NCI-H1092 (cell line): Measurements from ENCODE around the gene GSC2.
"Not testable (repeated sequence)": the region's sequence is repeated elsewhere in the genome, so short reads cannot be mapped to it uniquely, and the experiment has no call there.

Experiments used
- DNase-seq: peaks from one replicate; lab custom pipeline; 2025; lab: John Stamatoyannopoulos, UW

The GSC2 gene

DNA sequence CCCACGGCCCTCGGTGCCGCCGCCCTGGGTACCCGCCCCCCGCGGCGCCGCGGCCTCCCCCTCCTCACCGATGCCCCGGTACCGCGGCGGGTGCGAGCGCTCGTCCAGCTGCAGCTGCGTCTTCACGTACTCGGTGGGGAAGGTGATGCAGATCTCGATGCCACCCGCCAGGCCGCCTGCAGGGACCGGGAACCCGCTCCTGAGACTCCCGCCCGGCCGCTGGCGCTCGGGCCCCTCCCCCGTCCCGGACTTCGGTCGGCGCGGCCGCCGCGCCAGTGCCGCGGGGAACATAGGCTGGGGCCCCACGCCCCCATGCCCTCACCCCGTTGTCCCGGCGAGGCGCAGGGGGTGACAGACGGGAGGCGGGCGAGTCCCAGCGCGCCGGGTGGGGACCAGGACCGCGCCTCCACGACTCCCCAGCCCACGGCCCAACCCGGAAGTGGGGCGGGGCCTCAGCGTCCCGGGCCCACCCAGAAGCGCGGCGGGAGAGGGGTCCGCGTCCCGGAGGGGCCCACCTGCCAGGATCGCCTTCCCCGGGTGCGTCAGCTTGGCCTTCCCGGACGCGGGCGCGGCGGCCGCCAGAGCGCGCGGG, 28.1 kb upstream of the GSC2 start:
- no peak for DNase-seq

GRCh38 chr22:19177164-19178064, 27.3 kb upstream of the GSC2 start:
- no peak for DNase-seq

GRCh38 chr22:19176732-19177131, 26.6 kb upstream of the GSC2 start:
- DNase-seq, result no peak

DNA sequence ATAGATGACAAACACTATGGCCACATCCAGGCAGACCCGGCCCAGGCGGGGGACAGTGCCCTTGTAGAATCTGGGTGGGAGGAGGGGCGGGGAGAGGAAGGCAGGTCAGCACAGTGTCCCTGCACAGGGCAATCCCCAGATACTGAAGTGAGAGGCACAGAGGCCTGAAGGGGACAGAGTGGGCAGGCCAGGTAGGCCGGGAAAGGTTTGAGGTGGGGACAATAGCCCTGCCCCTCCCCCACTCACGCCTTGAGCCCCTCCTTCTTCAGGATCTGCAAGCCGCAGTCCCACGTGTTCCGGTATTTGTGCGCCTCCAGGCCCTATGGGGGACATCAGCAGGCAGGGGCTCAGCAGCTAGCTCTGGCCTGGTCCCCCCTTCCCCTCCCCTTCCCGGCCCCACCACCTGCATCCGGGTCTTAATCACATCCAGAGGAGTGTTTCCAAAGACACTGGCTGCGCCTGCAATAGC, 26.1 kb upstream of the GSC2 start:
- DNase-seq, result no peak

DNA sequence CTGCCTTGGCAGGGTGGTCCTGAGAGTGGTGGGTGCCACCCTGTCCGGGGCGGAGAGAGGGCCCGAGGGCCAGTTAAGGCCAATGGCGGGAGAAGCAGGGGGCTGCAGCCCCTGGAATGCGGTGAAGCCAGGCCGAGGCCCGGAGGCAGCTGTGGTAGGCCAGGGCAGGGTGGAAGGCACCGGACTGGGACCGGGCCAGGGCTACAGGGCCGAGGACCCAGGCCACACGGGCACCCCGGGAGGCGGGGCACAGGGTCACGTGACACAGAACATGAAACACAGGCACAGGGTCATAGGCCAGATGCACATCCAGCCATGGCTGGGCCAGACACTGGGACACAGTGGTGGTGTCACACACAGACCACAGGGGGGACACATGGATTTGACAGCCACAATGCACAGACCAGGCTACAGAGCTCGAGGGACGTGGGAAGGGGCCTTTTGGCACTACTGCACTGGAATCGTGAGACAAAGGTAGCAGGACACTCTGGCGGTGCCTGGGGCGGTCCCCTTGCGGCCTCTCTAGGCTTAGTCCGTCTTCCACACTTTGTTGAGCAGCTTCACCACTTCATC, 25.6 kb upstream of the GSC2 start:
- DNase-seq, result no peak

DNA sequence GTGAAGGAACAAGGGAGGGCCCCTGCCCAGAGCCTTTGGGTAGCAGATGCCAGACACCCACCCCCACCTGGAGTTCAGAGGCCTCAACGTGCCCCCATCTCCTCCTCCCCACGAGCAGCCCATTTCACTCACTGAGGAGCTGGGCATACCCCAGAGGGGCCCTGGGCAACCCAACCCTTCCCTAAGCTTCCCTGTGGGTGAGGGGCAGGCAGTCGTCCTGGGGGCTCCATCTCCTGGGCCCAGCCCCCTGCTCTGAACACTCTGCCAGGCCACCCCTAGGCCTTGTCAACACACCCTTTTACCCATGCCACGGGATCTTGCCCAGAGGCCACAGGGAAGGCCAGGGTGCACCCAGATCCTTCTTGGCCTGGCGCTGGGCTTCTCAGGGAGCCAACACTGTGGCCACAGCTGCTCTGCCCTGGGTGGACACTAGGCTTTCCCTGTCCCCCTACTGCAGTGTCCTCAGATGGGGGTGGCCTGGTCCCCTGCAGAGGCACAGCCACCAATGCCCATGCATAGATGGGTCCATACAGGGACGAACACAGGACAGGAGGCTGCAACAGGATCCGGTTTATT, 25.0 kb upstream of the GSC2 start:
- DNase-seq, result no peak

DNA sequence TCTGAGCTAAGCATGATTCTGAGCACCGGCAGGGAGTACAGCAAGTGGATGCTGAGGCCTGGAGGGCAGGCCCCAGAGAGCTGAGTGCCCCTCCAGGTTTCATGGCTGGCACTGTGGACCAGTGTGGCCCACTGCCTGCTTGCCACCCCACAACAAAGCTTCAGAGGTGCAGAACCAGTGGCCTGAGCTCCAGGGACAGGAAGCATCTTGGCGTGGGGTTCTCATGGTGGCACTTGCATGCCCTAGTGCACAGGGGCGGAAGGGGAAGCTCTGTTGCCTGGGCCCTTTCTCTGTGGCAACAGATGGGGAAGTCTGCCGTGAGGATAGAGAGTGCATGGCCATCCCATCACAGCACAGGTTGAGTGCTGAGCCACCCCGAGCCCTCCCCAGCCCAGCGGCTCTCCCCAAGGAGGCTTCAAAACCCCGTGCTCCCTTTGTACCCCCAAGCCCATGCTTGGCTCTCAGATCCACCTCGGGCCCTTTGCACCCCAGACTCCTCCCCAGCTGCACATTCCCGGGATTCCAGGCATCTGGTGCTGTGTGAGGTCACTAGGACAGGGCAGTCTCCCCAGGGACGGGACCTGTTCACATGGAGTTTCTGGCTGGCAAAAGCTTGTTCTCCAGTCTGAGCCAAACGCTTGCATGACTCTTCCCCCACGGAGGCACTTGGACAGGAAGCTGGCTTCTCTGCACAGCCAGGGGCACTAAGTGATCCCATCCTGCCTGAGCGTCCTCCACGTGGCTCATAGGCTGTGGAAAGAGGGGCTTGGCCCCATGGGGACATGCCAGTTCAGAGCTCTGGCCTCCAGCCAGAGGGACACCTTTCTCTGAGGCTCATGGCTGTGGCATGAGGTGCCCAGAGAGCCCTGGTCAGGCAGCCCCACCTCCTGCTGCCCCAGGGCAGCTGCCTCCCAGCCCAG, 24.3 kb upstream of the GSC2 start:
- DNase-seq, result no peak

DNA sequence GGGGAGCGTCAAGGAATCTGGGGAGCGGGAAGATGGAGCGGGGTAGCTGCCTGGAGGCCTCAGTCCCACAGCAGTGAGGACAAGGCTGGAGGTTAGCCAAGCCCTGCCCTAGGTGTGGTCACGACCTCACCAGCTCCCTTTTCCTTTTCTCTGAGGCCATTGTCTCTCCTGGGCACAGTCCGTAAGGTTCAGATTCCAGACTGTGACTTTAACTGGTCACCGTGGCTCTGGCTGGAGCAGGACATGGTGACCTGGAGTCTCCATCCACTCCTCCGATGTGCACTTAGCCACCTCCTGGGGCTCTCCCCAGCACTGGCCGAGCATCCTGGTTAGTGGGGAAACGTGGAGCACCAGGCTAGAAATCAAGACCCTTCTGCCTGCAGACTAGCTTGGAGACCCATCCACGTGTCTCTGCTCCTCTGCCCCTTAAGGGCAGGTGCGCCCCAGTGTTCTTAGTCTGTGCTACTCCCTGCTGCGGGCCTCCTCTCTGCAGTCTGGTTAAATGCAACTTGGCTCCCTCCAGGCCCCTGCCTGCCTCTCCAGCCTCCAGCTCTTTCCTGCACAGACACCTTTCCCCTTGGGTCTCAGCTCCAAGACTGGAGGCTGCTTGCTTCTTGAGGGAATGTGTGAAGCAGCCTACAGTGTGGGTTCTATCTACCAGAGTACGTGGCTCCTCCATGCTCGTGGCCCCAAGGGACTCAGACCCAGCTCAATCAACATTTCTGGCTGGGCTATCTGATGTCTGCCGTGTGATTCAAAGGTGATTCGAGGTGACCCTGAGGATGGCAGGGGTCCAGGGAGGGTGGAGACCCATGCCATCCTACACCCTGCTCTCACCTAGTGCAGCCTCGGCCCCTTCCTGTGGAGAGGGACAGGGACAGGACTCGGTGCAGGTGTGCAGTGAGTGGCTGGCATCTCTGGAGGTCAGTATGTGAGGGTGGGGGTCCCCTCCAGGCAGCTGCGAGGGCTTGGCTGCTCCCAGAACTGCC, 23.2 kb upstream of the GSC2 start:
- DNase-seq, result no peak

DNA sequence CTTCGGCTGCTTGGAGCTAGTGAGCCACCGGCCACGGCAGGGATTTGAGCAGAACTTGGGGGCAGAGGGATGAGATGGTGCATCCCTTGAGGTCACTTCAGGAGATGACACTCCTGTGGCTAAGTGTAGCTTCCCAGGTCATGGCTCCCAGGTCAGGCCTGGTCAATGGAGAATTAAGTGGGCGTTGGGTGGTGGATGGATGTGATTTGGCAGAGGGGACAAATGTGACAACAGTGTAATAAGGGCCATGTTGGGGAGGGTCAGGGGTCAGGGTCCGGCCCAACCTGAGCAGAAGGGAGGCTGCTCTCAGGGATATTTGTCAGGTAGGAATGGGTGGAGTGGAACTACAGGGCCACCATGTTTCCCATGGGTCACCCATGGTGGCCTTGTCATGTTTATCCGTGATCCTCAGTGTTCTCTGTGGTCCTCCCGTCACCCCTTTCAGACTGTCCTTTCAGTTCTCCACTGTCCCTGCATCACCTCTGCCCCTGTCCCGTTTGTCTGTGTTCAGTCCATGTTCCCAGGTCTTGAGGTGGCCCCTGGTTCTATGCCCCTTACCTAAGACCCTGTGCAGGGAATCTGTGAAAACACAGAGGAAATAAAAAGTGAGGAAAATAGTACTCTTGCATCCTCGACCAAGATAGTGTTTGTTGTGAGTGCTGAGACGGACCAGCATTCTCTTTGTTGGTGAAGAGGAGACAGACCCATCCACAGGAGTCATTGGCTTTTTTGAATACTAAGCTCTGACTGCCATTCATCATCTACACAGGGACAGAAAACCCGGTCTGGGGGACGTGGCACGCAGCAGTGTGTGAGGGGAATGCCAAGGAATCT, 22.3 kb upstream of the GSC2 start:
- DNase-seq, result no peak

DNA sequence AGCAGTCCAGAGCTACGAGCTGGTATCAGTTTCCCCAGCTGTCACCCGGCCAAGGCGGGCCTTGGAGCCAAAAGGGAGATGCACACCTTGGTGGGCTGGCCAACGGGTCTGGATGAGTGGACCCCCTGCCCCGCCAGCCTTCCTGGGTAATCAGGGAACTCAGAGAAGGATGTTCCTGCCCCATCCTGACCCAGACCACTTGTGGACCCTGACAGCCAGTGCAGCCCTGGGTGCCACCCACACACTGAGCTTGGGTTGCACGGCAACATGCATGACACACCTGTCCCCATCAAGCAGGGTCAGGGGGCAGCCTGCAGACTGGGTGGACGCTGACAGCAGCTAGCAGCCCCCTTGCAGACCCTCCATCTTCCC, 19.8 kb upstream of the GSC2 start:
- no peak for DNase-seq

DNA sequence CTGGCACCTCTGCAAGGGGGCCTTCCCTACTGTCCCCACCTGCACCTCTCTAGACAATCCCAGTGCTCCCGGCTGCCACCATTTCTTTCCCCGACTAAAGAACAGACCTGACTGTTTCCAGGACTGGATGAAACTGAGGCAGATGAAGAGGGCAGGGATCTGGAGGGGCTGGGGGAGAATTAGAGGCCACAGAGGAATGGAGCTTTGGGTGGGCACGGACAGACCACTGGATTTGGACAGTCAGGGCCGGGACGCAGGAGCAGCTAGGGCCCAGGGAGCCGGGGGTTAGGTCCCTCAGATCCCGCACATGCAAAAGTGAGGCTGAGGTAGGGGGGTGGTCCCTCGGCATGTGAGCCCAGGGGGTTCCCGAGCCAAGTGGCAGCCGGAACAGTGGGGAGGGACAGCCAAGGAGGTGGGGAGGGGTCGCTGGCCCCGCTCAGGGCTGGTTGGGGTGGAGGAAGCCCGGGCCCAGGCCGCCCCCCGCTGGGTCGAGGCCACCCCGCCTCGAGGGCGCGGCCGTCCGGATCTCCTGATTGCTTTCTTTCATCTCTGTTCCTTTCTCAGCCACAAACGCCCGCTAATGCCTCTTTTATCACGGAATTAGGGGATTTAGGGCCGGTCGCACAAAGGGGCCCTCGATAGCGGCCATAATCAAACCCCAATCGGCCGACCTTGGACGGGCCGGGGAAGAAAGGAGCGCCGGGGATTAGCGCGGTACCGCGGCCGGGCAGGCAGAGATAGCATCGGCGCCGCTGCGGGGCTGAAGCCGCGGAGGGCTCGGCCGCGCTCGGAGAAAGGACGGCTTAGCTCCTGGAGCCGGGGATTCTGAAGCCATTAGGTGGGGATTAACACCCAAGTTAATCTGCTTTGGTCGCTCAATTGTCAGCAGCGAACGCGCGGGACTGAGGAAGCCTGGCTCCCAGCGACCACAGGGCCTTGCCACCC, 19.2 kb upstream of the GSC2 start:
- DNase-seq, result no peak

DNA sequence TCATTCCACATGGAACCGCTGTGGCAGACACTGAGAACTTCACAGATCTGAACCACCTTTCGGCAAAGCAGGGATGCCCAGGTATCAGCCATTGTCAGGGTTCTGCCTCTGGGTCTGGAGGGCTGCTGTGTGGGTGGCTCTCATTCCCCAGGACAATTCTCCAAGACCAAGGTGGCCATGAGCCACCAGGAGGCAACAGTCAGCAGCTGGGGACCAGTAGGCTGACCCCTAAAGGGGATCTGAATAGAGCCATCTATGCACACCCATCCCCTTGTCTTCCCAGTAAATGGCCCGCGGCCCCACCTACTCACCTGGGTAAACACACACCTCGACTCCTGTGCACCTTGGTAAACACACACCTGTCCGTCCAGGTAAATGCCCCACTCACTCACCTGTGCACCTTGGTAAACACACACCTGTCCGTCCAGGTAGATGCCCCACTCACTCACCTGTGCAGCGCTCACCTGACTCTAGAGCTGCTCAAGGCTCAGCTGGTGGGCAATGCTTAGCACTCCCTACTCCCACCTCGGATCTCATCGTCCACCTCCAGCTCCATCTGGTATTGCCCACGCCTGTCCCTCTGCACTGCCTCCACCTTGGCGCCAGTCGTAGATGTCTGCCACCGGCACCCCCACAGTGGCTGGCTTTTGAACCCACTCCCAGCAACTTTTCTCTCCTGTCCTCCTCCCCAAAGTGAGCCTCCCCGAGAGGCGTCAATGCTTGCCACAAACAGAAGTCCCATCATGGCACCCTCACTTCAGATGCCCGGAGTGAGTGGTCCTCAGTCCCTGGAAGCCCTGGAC, 18.2 kb upstream of the GSC2 start:
- DNase-seq, result no peak

DNA sequence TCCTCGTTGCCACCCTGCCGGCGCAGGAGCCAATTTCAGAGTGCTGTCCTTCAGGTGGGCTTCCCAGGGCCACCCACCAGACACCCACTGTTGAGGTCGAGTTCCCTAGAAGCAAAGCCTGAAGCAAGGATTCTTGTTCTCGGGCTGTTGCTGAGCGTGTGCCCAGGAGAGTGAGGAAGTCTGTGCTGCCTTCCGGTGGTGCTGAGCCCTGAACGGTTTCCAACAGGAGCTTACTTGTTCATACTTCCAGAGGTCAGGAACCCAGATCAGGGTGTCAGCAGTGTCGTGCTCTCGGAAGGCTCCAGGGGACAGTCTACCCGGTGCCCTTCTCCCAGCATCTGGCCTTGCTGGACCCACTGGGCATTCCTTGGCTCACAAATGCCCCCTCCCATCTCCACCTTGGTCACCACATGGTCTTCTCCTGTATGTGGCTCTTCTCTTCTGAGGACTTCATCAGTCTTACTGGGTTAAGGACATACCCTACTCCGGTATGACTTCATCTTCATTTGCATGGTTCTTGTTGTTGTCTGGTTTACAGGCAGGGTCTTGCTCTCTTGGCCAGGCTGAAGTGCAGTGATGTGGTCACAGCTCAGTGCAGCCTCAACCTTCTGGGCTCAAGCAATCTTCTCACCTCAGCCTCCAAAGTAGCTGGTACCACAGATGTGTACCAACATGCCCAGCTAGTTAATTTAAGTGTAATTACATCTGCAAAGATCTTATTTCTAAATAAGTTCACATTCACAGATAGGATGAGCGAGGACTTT, 17.2 kb upstream of the GSC2 start:
- no peak for DNase-seq

GRCh38 chr22:19166421-19166820, 16.3 kb upstream of the GSC2 start:
- DNase-seq, result no peak

GRCh38 chr22:19164425-19164824, 14.3 kb upstream of the GSC2 start:
- no peak for DNase-seq

DNA sequence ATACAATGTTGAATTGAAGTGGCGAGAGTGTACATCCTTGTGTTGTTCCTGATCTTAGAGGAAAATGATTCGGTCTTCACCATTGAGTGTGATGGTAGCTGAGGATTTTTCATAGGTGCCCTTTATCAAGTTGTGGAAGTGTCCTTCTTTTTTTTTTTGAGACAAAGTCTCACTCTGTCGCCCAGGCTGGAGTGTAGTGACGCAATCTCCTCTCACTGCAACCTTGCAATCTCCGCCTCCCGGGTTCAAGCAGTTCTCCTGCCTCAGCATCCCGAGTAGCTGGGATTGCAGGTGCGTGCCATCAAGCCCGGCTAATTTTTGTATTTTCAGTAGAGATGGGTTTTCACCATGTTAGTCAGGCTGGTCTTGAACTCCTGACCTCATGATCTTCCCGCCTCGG, 8.6 kb upstream of the GSC2 start:
- DNase-seq, result not testable (repeated sequence)

DNA sequence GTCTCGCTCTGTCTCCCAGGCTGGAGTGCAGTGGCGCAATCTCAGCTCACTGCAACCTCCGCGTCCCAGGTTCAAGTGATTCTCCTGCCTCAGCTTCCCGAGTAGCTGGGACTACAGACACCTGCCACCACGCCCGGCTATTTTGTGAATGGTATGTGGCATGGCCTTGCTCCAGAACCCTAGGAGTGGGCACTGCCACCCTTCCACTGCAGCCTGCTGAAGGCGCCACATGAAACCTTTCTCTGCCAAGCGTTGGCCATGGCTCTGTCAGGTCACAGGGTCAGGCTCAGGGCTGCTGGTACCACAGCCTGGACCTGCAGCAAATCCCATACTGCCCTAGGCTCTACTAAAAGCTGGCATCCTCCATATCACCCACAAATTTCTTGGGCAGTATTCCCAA, 6.0 kb upstream of the GSC2 start:
- DNase-seq, result not testable (repeated sequence)
